H9 (cell line): ENCODE measurements around the gene GET4. TPM values are rescaled to one million over a fixed set of nuclear protein-coding genes. Genes with fewer than 3 reads are reported as not detected.

ENCODE experiments used
- DNase-seq: peaks from one replicate; pipeline ENCODE4 v3.0.0-alpha.2; 2017
- H2AFZ ChIP-seq: one replicate; pipeline ENCODE4 v1.6.1; 2013; ENCODE audit warnings: mild to moderate bottlenecking, low read length, control low read depth, moderate library complexity
- H2AK5ac ChIP-seq: 2 replicates; pipeline ENCODE4 v1.6.1; 2013; ENCODE audit warnings: low read length, control low read depth, mixed read lengths; ENCODE audit not compliant: insufficient read length
- H2BK120ac ChIP-seq: one replicate; pipeline ENCODE4 v1.6.1; 2013; ENCODE audit warnings: low read depth, mild to moderate bottlenecking, low read length, control low read depth, inconsistent platforms; ENCODE audit not compliant: poor library complexity, severe bottlenecking
- H2BK12ac ChIP-seq: 2 replicates; pipeline ENCODE4 v1.6.1; 2013; ENCODE audit warnings: low read length, control low read depth, mixed read lengths, low read depth; ENCODE audit not compliant: insufficient read length
- H2BK15ac ChIP-seq: 2 replicates; pipeline ENCODE4 v1.6.1; 2013; ENCODE audit warnings: low read depth, low read length, control low read depth
- H2BK20ac ChIP-seq: one replicate; pipeline ENCODE4 v1.6.1; 2013; ENCODE audit warnings: low read depth, mild to moderate bottlenecking, low read length, control low read depth, inconsistent platforms; ENCODE audit not compliant: poor library complexity, severe bottlenecking
- H2BK5ac ChIP-seq: 2 replicates; pipeline ENCODE4 v1.6.1; 2013; ENCODE audit warnings: low read length, control low read depth, mixed read lengths; ENCODE audit not compliant: insufficient read length
- H3K14ac ChIP-seq: 2 replicates; pipeline ENCODE4 v1.6.1; 2013; ENCODE audit warnings: low read length, control low read depth; ENCODE audit not compliant: insufficient read depth
- H3K18ac ChIP-seq: 2 replicates; pipeline ENCODE4 v1.6.1; 2013; ENCODE audit warnings: low read depth, mild to moderate bottlenecking, mixed read lengths, low read length, control low read depth; ENCODE audit not compliant: insufficient read length
- H3K23ac ChIP-seq: 2 replicates; pipeline ENCODE4 v1.6.1; 2013; ENCODE audit warnings: low read length, control low read depth, mixed read lengths, low read depth; ENCODE audit not compliant: insufficient read length
- H3K23me2 ChIP-seq: 2 replicates; pipeline ENCODE4 v1.6.1; 2013; ENCODE audit warnings: low read depth, mild to moderate bottlenecking, mixed read lengths, low read length, control low read depth; ENCODE audit not compliant: insufficient read length, poor library complexity, severe bottlenecking
- H3K27ac ChIP-seq: 2 replicates; pipeline ENCODE4 v1.5.1; 2013; ENCODE audit warnings: low read length, control low read depth, mixed read lengths, low read depth; ENCODE audit not compliant: insufficient read length
- H3K27me3 ChIP-seq: 2 replicates; pipeline ENCODE4 v1.6.1; 2013; ENCODE audit warnings: low read length, control low read depth, inconsistent platforms; ENCODE audit not compliant: insufficient read depth
- H3K4ac ChIP-seq: 2 replicates; pipeline ENCODE4 v1.6.1; 2013; ENCODE audit warnings: low read depth, mild to moderate bottlenecking, control low read depth, inconsistent platforms, low read length, moderate library complexity
- H3K4me1 ChIP-seq: 2 replicates; pipeline ENCODE4 v1.6.1; 2013; ENCODE audit warnings: low read length, control low read depth, inconsistent platforms; ENCODE audit not compliant: insufficient read depth
- H3K4me2 ChIP-seq: 2 replicates; pipeline ENCODE4 v1.6.1; 2013; ENCODE audit warnings: low read length, control low read depth, mixed read lengths; ENCODE audit not compliant: insufficient read length, insufficient read depth
- H3K56ac ChIP-seq: 2 replicates; pipeline ENCODE4 v1.6.1; 2013; ENCODE audit warnings: low read depth, mild to moderate bottlenecking, mixed read lengths, low read length, control low read depth; ENCODE audit not compliant: insufficient read length
- H3K79me1 ChIP-seq: 2 replicates; pipeline ENCODE4 v1.6.1; 2013; ENCODE audit warnings: low read depth, mild to moderate bottlenecking, moderate library complexity, low read length, control low read depth, inconsistent platforms; ENCODE audit not compliant: insufficient read depth, poor library complexity, severe bottlenecking
- H3K79me2 ChIP-seq: 2 replicates; pipeline ENCODE4 v1.6.1; 2013; ENCODE audit warnings: low read length, control low read depth, inconsistent platforms; ENCODE audit not compliant: insufficient read depth
- H3K9ac ChIP-seq: 2 replicates; pipeline ENCODE4 v1.6.1; 2013; ENCODE audit warnings: low read length, control low read depth, mixed read lengths; ENCODE audit not compliant: insufficient read length; ENCODE audit errors: extremely low read depth
- H3K9me3 ChIP-seq: one replicate; pipeline ENCODE4 v1.6.1; 2013; ENCODE audit warnings: low read depth, low read length, inconsistent platforms; ENCODE audit not compliant: control insufficient read depth
- H3T11ph ChIP-seq: one replicate; pipeline ENCODE4 v1.6.1; 2013; ENCODE audit warnings: mild to moderate bottlenecking, low read length, control low read depth, inconsistent platforms
- H4K20me1 ChIP-seq: one replicate; pipeline ENCODE4 v1.6.1; 2013; ENCODE audit not compliant: control insufficient read depth, insufficient read length, insufficient read depth
- H4K5ac ChIP-seq: 2 replicates; pipeline ENCODE4 v1.6.1; 2013; ENCODE audit warnings: low read depth, mild to moderate bottlenecking, mixed read lengths, low read length, control low read depth; ENCODE audit not compliant: insufficient read length
- H4K8ac ChIP-seq: replicated peaks from 2 replicates; pipeline ENCODE4 v1.6.1; 2013; ENCODE audit warnings: low read length, control low read depth, mixed read lengths, low read depth; ENCODE audit not compliant: insufficient read length
- H4K91ac ChIP-seq: 2 replicates; pipeline ENCODE4 v1.6.1; 2013; ENCODE audit warnings: low read depth, mild to moderate bottlenecking, moderate library complexity, mixed read lengths, low read length, control low read depth; ENCODE audit not compliant: insufficient read length
- H3K27ac Mint-ChIP-seq, 3 experiments: 2 replicates in 2 of 3; 3 replicates in 1 of 3; pipeline ENCODE4 v1.8.0; 2020 to 2021; ENCODE audit warnings: mixed read lengths in 3 of 3, mild to moderate bottlenecking in 1 of 3, moderate library complexity in 1 of 3
- H3K27me3 Mint-ChIP-seq: 2 replicates; pipeline ENCODE4 v1.8.0; 2021; ENCODE audit warnings: low read depth, mild to moderate bottlenecking, moderate library complexity, mixed read lengths
- H3K36me3 Mint-ChIP-seq, 3 experiments: 2 replicates in 2 of 3; 3 replicates in 1 of 3; pipeline ENCODE4 v1.8.0; 2020 to 2021; ENCODE audit warnings: low read depth in 3 of 3, mixed read lengths in 3 of 3; ENCODE audit not compliant: insufficient read depth in 1 of 3
- H3K4me1 Mint-ChIP-seq, 2 experiments: 2 replicates each; pipeline ENCODE4 v1.8.0; 2020; ENCODE audit warnings: mixed read lengths in 2 of 2
- H3K4me3 Mint-ChIP-seq, 2 experiments: 2 replicates in 1 of 2; 3 replicates in 1 of 2; pipeline ENCODE4 v1.8.0; 2020 to 2021; ENCODE audit warnings: mild to moderate bottlenecking in 2 of 2, mixed read lengths in 2 of 2, moderate library complexity in 1 of 2
- H3K9me3 Mint-ChIP-seq, 2 experiments: 2 replicates in 1 of 2; 3 replicates in 1 of 2; pipeline ENCODE4 v1.8.0; 2020; ENCODE audit warnings: mild to moderate bottlenecking in 2 of 2, mixed read lengths in 2 of 2, moderate library complexity in 1 of 2
- CTCF ChIP-seq: fragments of 200-600 bp; sonication (generic); conservative IDR thresholded peaks from 3 replicates; pipeline ENCODE4 v1.8.0; 2021; ENCODE audit warnings: antibody characterized with exemption, mild to moderate bottlenecking
- WGBS: extraction: QIAGEN DNeasy Blood & Tissue Kit; methylation state at CpG from one replicate; pipeline ENCODE4 v1.1.7; 2013; ENCODE audit warnings: missing lambda C conversion rate, low lambda C conversion rate, mixed read lengths; ENCODE audit not compliant: insufficient read length; ENCODE audit errors: extremely low coverage; 5-methylcytosine and 5-hydroxymethylcytosine counted together
- total RNA-seq: library from RNA; stranded (reverse); gene quantifications from 2 replicates; pipeline ENCODE4 v1.2.1, GENCODE V29; 2021

GET4 gene
- total RNA-seq, 1 experiment from 2014 or later, result 70.2 TPM

GRCh38 chr7:859359-860030, 16.9 kb upstream of the GET4 start:
- Mint-ChIP-seq H3K4me1 (no peaks in the 10 kb centered on the region), H3K27ac (peak overlapping the region in 1 of 3 experiments; percentile 88; a peak in 1 of 7 replicates), H3K4me3 (no peak overlapping the region), H3K36me3 (peaks cover 57 to 91% (median 85%) of the 10 kb centered on the region in 3 experiments), H3K27me3 (no peaks in the 10 kb centered on the region), H3K9me3 (no peaks in the 10 kb centered on the region)
- Histone ChIP-seq H3K56ac (no peak overlapping the region), H3K23me2 (no peaks in the 10 kb centered on the region), H3K79me2 (no peaks in the 10 kb centered on the region), H2AK5ac (no peak overlapping the region), H3K14ac (no peak overlapping the region), H4K91ac (no peak overlapping the region), H2BK12ac (no peak overlapping the region), H4K5ac (no peak overlapping the region), H3K79me1 (no peaks in the 10 kb centered on the region), H3T11ph (no peak overlapping the region), H4K8ac (no peak overlapping the region), H3K18ac (no peak overlapping the region), H3K9me3 (no peaks in the 10 kb centered on the region), H3K4ac (no peak overlapping the region), H3K23ac (no peak overlapping the region), H2AFZ (no peak overlapping the region), H3K4me2 (no peak overlapping the region), H4K20me1 (no peaks in the 10 kb centered on the region), H3K4me1 (no peaks in the 10 kb centered on the region), H2BK15ac (no peak overlapping the region), H3K9ac (no peak overlapping the region), H2BK20ac (no peak overlapping the region), H2BK5ac (no peak overlapping the region), H3K27me3 (no peaks in the 10 kb centered on the region), H3K27ac (no peak overlapping the region), H2BK120ac (no peak overlapping the region)
- TF ChIP-seq CTCF, result no peak
- WGBS, result no CpG with 5 or more reads among the region's 16 CpGs
- no peak for DNase-seq
